Fibroblast of pulmonary artery (primary cell): Measurements from ENCODE around the gene PAPPA.
A peak's percentile ranks its signal among the peaks of the same experiment; 100 is the strongest.

ENCODE experiments used
- DNase-seq: peaks from one replicate; pipeline ENCODE4 v3.0.0-alpha.2; 2010; ENCODE audit warnings: low read depth
- H3K4me3 ChIP-seq: replicated peaks from 2 replicates; pipeline ENCODE4 v1.5.1; 2011; ENCODE audit warnings: low read depth, mild to moderate bottlenecking, control low read depth, low read length, moderate library complexity
- TF ChIP-seq, protein P1 (sequence below): IDR thresholded peaks from 2 replicates; pipeline ENCODE4 v1.5.1; 2011; ENCODE audit warnings: mild to moderate bottlenecking, control low read depth, low read length, inconsistent platforms; ENCODE audit errors: missing control alignments

PAPPA gene

DNA sequence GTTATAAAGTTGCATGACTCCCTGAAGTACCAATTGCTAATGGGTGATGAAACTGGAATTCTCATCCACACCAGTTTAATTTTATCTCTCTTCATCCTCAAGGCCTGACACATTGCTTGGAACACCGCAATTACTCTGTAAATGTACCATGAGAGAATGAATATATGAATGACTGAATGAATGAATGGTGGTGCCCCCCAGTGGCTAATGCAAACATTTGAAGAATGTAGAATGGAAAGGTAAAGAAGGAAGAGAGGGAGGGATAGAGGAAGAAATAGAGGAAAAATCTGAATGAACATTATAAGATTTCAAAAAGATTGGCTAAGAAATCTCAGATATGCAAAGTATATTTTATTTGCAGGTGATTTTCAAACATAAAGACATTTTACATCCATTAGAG, 13.1 kb downstream of the PAPPA start:
- TF ChIP-seq, protein P1, sequence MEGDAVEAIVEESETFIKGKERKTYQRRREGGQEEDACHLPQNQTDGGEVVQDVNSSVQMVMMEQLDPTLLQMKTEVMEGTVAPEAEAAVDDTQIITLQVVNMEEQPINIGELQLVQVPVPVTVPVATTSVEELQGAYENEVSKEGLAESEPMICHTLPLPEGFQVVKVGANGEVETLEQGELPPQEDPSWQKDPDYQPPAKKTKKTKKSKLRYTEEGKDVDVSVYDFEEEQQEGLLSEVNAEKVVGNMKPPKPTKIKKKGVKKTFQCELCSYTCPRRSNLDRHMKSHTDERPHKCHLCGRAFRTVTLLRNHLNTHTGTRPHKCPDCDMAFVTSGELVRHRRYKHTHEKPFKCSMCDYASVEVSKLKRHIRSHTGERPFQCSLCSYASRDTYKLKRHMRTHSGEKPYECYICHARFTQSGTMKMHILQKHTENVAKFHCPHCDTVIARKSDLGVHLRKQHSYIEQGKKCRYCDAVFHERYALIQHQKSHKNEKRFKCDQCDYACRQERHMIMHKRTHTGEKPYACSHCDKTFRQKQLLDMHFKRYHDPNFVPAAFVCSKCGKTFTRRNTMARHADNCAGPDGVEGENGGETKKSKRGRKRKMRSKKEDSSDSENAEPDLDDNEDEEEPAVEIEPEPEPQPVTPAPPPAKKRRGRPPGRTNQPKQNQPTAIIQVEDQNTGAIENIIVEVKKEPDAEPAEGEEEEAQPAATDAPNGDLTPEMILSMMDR: peak; percentile 30
- DNase-seq: no peak

DNA sequence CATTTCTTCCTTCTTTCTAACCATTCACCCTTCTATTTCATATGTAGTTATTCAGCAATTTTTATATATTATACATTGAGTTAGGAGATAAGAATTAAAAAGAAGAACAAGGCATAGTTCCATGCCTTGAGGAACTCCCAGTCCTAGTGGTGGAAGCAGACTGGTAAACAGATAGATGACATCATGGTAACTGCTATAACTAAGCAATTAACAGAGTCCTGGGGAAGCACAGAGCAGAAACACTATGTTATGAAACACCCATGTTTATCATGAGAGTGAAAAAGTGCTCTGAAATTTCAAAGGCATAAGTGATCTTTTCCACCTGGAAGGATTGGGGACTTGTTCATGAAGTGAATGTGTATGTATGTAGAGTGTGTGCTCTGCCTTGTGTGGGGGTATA, 14.6 kb downstream of the PAPPA start:
- H3K4me3 ChIP-seq: no peak overlapping the region
- TF ChIP-seq, protein P1: no peak

More for the DNA sequence above, 13.1 kb downstream of the PAPPA start:
- no peak overlapping the region for H3K4me3 ChIP-seq

DNA sequence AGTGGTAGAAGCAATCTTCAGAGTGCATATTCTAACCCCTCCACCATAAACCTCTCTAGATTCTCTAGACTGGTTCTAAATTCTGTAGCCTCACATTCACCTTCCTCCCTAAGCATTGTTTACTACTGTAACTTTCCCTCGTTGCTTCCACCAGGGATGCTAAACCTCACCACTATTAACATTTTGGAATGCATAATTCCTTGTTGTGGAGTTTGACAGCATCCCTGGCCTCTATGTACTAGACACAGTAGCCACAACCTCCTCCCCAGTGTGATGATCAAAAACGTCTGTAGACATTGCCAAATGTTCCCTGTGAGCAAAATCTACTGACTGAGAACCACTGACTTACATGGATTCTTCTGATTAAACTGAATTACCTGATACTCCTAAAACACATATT, 18.6 kb downstream of the PAPPA start:
- no peak for DNase-seq
- TF ChIP-seq, protein P1: no peak
- no peak overlapping the region for H3K4me3 ChIP-seq

More for the DNA sequence above, 14.6 kb downstream of the PAPPA start:
- no peak for DNase-seq

DNA sequence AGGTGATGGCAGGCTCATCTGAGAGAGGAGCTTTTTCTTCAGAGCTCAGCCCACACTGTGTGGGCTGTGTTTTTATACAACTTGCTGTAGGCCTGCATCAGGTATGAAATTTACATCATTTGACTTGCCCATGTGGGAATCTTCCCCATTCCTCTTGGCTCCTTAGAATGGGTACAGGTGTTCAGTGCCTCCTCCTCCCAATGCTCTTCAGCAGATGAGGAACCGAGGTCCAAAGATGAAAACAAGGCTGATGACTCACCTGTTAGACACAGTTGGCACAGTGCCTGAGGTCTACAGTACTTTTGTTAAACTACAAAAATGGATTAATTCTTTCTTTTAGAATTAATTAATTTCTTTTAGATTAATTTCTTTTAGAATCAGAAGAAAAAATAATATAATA, 20.8 kb downstream of the PAPPA start:
- no peak for DNase-seq
- no peak overlapping the region for H3K4me3 ChIP-seq
- TF ChIP-seq, protein P1: no peak

DNA sequence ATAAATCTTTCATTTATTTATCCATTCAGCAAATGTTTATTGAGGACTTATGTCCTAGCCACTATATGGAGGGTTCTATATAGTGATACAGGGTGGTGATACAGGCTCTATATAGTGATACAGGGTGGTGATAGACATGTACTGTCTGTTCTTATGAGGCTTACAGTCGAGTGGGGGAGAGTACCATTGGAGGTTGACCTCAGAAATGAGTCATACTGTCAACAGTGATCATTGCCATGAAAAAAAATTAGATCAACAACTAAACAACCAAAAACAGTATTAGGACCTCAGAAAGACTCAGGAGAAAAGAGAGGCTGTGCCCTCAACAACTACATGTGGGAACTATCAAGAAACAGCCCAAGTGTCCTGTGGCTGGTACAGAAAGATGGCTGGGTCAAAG, 22.0 kb downstream of the PAPPA start:
- no peak overlapping the region for H3K4me3 ChIP-seq
- no peak for DNase-seq
- TF ChIP-seq, protein P1: no peak

DNA sequence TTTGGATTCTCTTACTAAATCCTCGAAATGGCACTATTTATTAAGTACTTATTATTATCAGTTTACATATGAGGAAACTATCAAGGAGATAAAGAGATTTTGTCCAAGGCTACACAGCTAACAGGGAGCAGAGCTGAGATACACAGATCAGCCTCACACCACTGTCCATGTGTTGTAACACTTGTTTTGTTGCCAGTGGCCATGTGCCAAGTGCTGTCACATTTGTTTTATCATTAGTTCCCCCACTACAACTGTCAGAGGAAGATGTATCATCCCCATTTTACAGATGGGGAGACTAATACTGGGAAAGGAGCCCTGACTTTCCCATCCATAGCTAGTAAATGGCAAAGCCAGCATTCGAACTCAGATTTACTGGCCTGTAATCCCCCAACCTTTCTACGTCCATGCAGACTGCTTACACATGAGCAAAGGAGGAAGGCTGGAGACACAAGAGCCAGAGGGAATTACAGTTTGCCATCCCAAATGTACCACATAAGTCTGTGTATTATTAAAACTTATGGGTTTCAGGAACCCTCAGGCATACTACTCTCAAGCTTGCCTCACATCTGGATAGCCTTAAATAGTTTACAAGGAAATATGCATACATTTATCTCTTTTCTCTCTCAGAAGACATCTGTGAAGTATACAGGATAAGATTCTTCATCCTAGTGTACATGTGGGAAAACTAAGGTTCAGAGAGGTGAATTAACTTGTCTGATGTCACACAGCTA, 25.1 kb downstream of the PAPPA start:
- no peak for DNase-seq
- TF ChIP-seq, protein P1: no peak
- no peak overlapping the region for H3K4me3 ChIP-seq

DNA sequence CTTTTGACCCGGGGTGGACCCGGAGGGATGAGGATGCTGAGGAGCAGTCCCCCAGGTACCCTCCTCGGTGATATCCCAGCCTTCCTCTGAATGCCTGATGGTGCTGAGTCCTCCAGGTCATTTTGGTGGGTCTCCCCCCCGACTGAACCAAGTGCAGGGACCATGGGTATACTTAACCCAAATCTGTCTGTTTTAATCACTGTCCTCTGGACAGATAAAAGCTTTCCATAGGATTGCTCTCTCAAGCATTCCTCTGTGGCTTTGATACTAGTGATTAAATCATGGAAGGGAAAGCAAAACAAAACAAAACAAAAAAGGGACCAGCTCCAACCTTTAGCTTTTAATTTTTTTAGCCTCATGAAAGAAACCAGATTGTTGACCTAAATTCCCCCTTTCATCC, 26.0 kb downstream of the PAPPA start:
- DNase-seq: no peak
- TF ChIP-seq, protein P1: no peak
- no peak overlapping the region for H3K4me3 ChIP-seq
